ENCODE measurements around the gene FUNDC2. TPM values are rescaled to one million over a fixed set of nuclear protein-coding genes. Genes with fewer than 3 reads are reported as not detected.
A peak's percentile ranks its signal among the peaks of the same experiment; 100 is the strongest.

FUNDC2 gene
- total and polyA plus RNA-seq, 2 donors from 2014 or later, result 98.2 to 239 TPM

GRCh38 chrX:155061760-155062159 lies 35.1 kb downstream of the FUNDC2 start:
- DNase-seq (no peak), FAIRE-seq (no peak)
- no peak for TF ChIP-seq CTCF (IDR thresholded peaks at IDR 0.05; ENCODE audit: borderline replicate concordance, extremely low read depth, insufficient read depth)
- Histone ChIP-seq H3K27me3 (ENCODE audit: control insufficient read depth, insufficient read depth, low read length) (no peaks in the 10 kb centered on the region), H3K9me3 (ENCODE audit: control insufficient read depth in 2 of 3, insufficient read depth in 1 of 3, low read length in 3 of 3) (no peaks in the 10 kb centered on the region), H3K36me3 (ENCODE audit: control insufficient read depth in 2 of 3, insufficient read depth in 3 of 3, low read length in 3 of 3) (no peaks in the 10 kb centered on the region), H3K27ac (ENCODE audit: low read depth in 2 of 2, low read length in 2 of 2) (no peak overlapping the region), H3K9ac (ENCODE audit: low read length in 3 of 3) (no peak overlapping the region), H3K4me1 (ENCODE audit: control insufficient read depth in 2 of 3, insufficient read depth in 2 of 3, low read depth in 1 of 3, low read length in 3 of 3) (peaks cover 0 to 3% (median 0%) of the 10 kb centered on the region in 3 donors), H3K4me3 (ENCODE audit: low read length in 3 of 3) (no peak overlapping the region)
- intact Hi-C loops (cut with DNase I), result no loop called here

GRCh38 chrX:155065035-155065734 lies 38.5 kb downstream of the FUNDC2 start:
- Histone ChIP-seq H3K36me3 (ENCODE audit: control insufficient read depth in 2 of 3, insufficient read depth in 3 of 3, low read length in 3 of 3) (no peaks in the 10 kb centered on the region), H3K4me3 (ENCODE audit: low read length in 3 of 3) (no peak overlapping the region), H3K9ac (ENCODE audit: low read length in 3 of 3) (no peak overlapping the region), H3K4me1 (ENCODE audit: control insufficient read depth in 2 of 3, insufficient read depth in 2 of 3, low read depth in 1 of 3, low read length in 3 of 3) (no peaks in the 10 kb centered on the region), H3K27ac (ENCODE audit: low read depth in 2 of 2, low read length in 2 of 2) (no peak overlapping the region), H3K9me3 (ENCODE audit: control insufficient read depth in 2 of 3, insufficient read depth in 1 of 3, low read length in 3 of 3) (no peaks in the 10 kb centered on the region), H3K27me3 (ENCODE audit: control insufficient read depth, insufficient read depth, low read length) (no peaks in the 10 kb centered on the region)
- DNase-seq (peak in 1 of 5 donors; percentile 30), FAIRE-seq (no peak)
- intact Hi-C loops (cut with DNase I), result no loop called here
- TF ChIP-seq CTCF (IDR thresholded peaks at IDR 0.05; ENCODE audit: borderline replicate concordance, extremely low read depth, insufficient read depth), result no peak

GRCh38 chrX:155068165-155068564 lies 41.5 kb downstream of the FUNDC2 start:
- TF ChIP-seq CTCF (IDR thresholded peaks at IDR 0.05; ENCODE audit: borderline replicate concordance, extremely low read depth, insufficient read depth), result no peak
- Histone ChIP-seq H3K4me3 (ENCODE audit: low read length in 3 of 3) (no peak overlapping the region), H3K9me3 (ENCODE audit: control insufficient read depth in 2 of 3, insufficient read depth in 1 of 3, low read length in 3 of 3) (no peaks in the 10 kb centered on the region), H3K27ac (ENCODE audit: low read depth in 2 of 2, low read length in 2 of 2) (no peak overlapping the region), H3K9ac (ENCODE audit: low read length in 3 of 3) (no peak overlapping the region), H3K4me1 (ENCODE audit: control insufficient read depth in 2 of 3, insufficient read depth in 2 of 3, low read depth in 1 of 3, low read length in 3 of 3) (no peaks in the 10 kb centered on the region), H3K36me3 (ENCODE audit: control insufficient read depth in 2 of 3, insufficient read depth in 3 of 3, low read length in 3 of 3) (no peaks in the 10 kb centered on the region), H3K27me3 (ENCODE audit: control insufficient read depth, insufficient read depth, low read length) (no peaks in the 10 kb centered on the region)
- no peak for FAIRE-seq
- intact Hi-C loops (cut with DNase I), result no loop called here
- DNase-seq, result peak in 1 of 5 donors; percentile 38
